CD4-positive, alpha-beta T cell treated with Interleukin-12 subunit alpha and Interleukin-12 subunit beta, for 1 hour (primary cell): ENCODE data around the gene TATDN2.
"Not testable (repeated sequence)": the region's sequence is repeated elsewhere in the genome, so short reads cannot be mapped to it uniquely, and the experiment has no call there.

ENCODE experiments used
- DNase-seq: peaks from one replicate; pipeline ENCODE4 v3.0.0-alpha.2; 2020

TATDN2 gene

DNA sequence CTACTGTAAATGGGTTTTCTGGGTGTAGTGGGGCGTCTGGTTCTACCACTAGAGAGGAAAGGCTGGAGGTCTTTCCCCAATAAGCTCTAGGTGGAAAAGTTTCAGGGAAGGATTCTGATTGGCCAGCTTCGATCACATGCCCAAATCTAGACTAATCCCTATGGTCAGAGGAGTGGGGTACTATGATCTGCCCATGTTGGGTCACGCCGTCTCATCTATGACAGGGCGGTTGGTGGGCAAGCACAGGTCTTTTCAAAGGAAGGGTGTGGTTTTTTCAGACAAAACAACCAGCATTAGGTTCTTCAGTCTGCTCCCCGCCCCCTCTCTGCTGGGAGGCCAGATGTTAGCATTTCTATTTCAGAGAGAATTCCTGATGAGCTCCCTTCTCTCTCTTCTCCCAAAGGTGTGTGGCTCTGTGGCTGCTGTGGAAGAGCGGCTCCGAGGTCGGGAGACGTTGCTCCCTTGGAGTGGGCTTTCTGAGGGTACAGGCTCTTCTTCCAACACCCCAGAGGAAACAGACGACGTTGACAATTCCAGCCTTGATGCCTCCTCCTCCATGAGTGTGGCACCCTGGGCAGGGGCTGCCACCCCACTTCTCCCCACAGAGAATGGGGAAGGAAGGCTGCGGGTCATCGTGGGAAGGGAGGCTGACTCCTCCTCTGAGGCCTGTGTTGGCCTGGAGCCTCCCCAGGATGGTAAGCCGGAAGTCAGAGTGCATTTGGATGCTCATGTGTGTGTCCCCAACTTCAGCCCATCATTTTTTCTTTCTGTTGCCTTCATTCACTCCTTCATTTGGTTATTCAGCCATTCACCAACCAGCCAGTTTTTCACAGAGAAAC is 9.7 kb upstream of the TATDN2 start:
- peak; percentile 50 for DNase-seq

DNA sequence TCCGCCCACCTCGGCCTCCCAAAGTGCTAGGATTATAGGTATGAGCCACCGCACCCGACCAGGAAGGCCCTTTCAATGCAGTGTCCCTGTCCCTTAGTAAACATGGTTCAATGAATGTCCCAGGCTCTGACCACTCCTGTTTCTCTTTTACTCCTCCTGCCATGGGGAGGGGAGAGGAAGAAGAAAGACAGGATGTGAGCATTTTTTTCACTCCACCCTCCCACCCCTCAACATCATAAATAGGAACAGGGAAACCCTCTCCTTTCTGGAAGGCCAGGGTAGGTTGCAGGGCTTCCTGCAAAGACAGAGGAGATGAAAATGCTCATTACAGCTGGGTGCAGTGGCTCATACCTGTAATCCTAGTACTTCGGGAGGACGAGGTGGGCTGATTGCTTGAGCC is 7.5 kb upstream of the TATDN2 start:
- no peak for DNase-seq

DNA sequence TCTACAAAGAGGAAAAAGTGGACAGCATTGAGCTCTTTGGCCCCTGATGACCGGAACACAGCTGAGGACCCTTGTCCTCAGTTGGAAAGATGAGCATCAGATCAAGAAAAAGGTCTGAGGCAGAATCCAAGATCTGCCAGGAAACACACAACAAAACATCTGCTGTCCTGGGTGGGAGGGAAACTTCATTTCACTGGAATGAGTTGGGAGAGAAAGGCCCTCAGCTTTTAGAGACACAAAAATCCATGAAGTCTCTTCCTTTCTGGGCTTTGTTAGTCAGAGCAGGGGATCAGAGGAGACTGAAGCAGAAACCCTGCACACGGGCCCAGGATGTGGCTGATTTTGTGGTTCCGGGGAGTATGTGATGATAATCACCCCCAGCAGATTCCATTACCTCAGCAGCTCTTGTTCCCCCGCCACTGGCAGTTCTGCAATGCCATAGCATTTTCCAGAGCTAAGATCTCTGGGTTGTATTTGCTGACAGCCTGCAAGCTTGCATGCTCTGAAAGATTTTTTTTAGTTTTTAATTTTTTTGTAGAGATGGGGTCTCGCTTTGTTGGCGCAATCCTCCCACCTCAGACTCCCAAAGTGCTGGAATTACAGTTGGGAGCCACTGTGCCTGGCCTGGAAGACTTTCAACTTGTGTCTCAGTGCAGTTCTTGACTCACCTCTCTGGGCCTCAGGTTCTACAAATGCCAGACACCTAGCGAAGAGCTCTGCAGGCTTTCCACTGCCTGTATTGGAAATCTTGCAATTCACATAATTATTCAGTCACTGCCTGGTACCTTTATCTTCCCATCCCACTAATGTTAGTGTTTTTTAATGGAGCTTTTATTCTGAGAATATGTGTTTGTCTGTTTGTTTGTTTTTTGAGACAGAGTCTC is 5.8 kb upstream of the TATDN2 start:
- peak; percentile 77 for DNase-seq

DNA sequence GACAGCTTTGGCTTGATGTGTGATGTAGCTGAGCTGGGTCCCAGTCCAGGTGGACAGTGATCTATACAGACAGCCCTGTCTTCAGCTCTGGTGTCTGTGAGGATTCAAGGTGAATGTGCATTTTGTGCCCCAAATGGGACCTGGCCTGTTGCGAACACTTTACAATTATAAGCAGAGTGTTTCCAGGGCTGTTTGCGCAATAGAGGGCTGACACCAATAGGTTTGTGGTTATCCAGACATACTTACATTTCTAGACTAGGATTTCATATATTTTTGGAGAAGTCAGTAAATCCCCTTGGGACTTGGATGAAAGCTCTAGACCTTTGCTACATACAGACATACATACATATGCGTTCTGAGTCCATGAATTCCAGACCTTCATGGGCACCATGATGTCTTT is 4.2 kb upstream of the TATDN2 start:
- no peak for DNase-seq

DNA sequence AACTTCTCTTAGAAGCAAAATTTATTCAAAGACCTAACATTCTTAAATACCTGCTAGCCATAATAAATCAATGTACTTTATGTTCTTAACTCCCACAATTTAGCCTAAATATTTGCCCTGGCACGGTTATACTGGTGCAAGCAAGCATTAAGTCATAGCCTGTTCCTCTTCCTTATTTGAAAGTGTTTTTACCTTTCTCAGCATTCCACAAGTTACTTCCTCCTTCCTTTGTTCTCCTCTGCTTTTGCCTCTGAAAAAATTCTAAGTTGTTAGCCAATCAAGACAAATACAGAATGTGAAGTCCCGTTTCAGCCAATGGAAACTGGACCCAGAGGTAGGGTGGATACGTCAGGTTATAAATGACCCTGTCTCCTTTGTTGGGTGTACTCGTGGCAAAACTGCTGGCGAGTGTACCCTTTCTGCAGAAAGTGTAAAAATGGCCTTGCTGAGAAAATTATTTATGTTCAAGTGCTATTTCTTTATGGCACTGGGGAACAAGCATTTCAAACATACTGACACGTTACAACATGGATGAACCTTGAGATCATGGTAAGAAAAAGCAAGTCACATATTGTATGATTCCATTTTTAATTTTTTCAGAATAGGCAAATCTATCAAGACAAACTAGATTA is 3.1 kb upstream of the TATDN2 start:
- no peak for DNase-seq

GRCh38 chr3:10247679-10248183 is 528 bp upstream of the TATDN2 start:
- no peak for DNase-seq

DNA sequence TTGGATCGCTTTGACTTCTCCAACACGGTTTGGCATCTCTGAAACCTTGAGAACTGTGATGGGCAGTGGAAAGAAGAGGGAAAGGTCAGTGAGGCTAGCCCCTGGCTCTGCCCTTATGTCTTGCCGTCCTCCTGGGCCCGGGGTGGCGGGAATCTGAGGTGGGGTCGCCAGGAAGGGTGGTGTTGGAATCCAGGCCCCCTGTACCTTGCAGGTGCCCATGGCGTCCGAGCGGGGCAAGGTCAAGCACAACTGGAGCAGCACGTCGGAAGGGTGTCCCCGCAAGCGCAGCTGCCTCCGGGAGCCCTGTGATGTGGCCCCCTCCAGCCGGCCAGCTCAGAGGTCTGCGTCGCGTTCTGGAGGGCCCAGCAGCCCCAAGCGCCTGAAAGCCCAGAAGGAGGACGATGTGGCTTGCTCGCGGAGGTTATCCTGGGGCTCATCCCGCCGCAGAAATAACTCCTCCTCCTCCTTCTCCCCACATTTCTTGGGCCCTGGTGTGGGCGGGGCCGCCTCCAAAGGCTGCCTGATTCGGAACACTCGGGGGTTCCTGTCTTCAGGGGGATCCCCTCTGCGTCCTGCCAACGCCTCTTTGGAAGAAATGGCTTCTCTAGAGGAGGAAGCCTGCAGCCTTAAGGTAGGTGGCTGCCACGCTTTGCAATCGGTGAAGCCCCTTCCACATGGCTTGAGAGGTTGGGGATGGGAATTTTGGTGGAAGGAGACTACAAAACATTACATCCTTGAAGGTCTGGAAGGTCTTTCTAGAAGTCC is 907 bp downstream of the TATDN2 start:
- DNase-seq = peak; percentile 62

DNA sequence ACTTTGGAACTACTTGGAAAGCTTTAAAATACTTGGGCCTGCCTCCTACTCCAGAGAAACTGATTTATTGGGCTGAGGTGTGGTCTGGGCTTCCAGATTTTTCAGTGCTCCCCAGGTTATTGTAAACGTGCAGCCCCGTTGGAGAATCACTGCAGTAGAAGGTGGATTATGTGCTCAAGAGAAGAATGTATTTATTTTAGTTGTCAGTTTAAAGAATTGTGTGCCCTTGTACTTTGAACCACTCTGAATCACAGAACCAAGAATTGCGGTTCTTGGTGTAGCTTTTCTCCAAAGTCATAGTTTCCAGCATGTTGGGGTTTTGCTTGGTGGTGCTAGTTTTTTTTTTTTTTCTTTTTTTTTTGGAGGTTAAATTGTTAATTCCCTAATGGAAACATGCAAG is 1.6 kb downstream of the TATDN2 start:
- DNase-seq = no peak

- no peak for DNase-seq
Measured at GRCh38 chr3:10251006-10251405, 2.7 kb downstream of the TATDN2 start.

DNA sequence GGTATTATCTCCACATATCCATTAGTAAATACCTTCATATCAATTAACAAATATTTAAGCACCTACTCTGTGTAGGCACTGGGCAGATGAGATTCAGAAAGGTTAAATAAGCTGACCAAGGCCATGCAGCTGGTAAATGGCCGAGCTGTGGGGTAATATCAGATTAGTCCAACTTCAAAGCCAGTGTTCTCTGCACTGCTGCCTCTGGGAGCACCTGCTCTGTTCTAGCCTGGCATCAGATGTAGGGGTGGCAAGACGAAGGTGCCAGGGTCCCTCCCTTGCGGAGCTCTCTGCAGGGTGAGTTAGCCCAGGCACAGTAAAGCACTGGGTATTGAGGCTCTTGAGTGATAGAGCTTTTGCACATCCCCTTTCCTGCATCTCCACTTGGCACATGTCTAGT is 5.5 kb downstream of the TATDN2 start:
- no peak for DNase-seq

DNA sequence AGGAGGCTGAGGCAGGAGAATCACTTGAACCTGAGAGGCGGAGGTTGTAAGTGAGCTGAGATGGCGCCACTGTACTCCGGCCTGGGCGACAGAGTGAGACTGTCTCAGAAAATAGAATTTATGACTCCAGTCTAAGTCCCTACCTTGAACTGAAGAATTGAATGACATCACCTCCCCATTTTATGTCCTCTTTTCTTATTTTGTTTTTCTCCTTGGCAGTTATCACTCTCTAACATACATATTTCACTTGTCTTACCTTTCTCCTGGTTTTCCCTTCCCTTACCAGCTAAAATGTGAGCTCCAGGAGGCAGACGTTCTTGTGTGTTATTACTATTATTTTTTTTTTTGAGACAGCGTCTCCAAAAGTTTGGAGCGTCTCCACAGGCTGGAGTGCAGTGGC is 7.6 kb downstream of the TATDN2 start:
- no peak for DNase-seq

DNA sequence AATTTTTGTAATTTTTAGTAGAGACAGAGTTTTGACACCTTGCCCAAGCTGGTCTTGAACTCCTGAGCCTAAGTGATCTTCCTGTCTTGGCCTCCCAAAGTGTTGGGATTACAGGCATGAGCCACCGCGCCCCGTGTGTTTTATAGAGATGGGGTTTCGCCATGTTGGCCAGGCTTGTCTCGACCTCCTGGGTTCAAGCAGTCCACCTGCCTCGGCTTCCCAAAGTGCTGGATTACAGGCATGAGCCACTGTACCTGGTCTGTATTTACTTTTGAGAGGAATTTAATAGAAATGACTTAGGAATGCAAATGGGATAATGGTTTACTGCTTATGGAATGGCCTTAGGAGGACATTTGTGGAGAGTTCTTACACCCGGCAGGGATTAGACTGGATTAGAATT is 10.8 kb downstream of the TATDN2 start:
- DNase-seq = no peak

GRCh38 chr3:10259798-10260197 is 11.5 kb downstream of the TATDN2 start:
- DNase-seq = no peak

GRCh38 chr3:10260211-10260701 is 12.0 kb downstream of the TATDN2 start:
- DNase-seq = no peak

DNA sequence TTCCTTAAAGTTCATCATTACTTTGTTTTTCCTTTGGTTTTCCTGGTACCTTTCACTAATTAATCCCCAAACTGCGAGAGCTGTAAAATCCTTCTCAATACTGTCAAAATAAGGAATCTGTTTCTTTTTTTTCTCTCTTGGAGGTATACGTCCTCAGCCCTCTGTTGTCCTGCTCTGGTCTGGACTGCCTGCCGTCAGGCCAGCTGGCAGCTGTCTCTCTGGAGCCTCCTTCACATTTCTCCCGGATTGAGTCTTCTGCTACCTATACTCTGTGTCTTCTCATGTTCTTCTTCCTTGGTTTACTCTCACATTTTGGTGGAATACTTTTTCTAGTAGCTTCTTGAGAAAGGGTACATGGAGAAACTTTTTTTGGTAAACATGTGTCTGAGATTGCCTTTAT is 13.8 kb downstream of the TATDN2 start:
- DNase-seq = no peak

- DNase-seq = peak; percentile 73
Measured at GRCh38 chr3:10263646-10264363, 15.5 kb downstream of the TATDN2 start.

GRCh38 chr3:10265833-10266232 is 17.6 kb downstream of the TATDN2 start:
- DNase-seq = no peak

- DNase-seq = not testable (repeated sequence)
Measured at GRCh38 chr3:10266936-10267335, 18.7 kb downstream of the TATDN2 start.

DNA sequence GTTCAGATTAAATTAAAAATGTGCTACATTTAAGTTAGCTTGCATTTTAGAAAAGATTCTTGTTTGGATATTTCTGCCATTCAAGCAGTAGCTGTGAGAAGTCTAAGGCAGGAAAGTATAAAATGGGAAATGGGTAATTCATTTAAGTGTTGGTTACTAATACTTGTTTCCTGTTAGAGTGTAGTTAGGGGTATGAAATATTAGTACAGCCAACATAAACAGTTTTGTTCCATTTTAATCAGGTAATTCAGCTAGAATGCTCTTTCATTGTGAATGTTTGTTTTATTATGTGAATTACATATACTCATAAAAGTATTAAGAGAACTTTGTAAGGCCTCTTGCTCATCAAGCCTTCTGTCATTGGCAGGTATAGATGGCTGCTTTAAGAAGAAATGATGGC is 19.9 kb downstream of the TATDN2 start:
- DNase-seq = no peak

DNA sequence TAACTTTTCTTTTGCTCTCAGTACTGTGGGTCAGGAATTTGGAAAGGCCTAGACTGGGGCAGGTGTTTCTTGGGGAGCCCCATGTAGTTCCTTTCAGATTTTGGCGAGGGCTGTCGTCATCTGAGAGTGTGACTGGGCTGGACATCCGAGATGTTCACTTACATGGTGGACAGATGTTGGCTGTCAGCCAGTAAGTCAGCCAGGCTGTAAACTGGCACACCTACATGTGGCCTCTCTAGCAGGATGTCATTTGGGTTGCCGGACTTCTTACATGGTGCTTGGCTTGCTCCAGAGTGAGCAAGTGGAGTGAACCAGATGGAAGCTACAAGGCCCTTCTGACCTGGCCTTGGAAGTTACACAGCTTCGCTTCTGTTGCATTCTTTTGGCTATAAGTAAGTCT is 20.7 kb downstream of the TATDN2 start:
- no peak for DNase-seq

- DNase-seq = no peak
Measured at GRCh38 chr3:10269443-10269842, 21.2 kb downstream of the TATDN2 start.

GRCh38 chr3:10272476-10272875 is 24.2 kb downstream of the TATDN2 start:
- DNase-seq = not testable (repeated sequence)
